ENCODE data around the gene TRPM7.
"Not testable (repeated sequence)": the region's sequence is repeated elsewhere in the genome, so short reads cannot be mapped to it uniquely, and the experiment has no call there.

The TRPM7 gene

GRCh38 chr15:50686469-50687301 lies at the start of gene TRPM7:
TRPM7 (minus strand) TSS chr15:50686797; CDS start chr15:50686533, 264 bp downstream.
- peak; percentile 76 to 88 (median 84) for DNase-seq (ENCODE audit: low read depth in 3 of 3)

GRCh38 chr15:50735156-50735555 lies 48.6 kb upstream of the TRPM7 start:
- DNase-seq (ENCODE audit: low read depth in 3 of 3) = no peak

- no peak for DNase-seq (ENCODE audit: low read depth in 3 of 3)
These were observed 39.7 kb upstream of the TRPM7 start for GRCh38 chr15:50726315-50726714.

GRCh38 chr15:50718700-50719125 lies 32.1 kb upstream of the TRPM7 start:
- DNase-seq (ENCODE audit: low read depth in 3 of 3) = no peak

GRCh38 chr15:50712018-50712417 lies 25.4 kb upstream of the TRPM7 start:
- DNase-seq (ENCODE audit: low read depth in 3 of 3) = no peak

- DNase-seq (ENCODE audit: low read depth in 3 of 3) = no peak
These were observed 24.0 kb upstream of the TRPM7 start for GRCh38 chr15:50710585-50710984.

GRCh38 chr15:50707878-50708427 lies 21.4 kb upstream of the TRPM7 start:
- DNase-seq (ENCODE audit: low read depth in 3 of 3) = no peak

- no peak for DNase-seq (ENCODE audit: low read depth in 3 of 3)
These were observed 16.3 kb upstream of the TRPM7 start for GRCh38 chr15:50702762-50703334.

- no peak for DNase-seq (ENCODE audit: low read depth in 3 of 3)
These were observed 11.5 kb upstream of the TRPM7 start for GRCh38 chr15:50698101-50698500.

GRCh38 chr15:50697109-50697797 lies 10.7 kb upstream of the TRPM7 start:
- no peak for DNase-seq (ENCODE audit: low read depth in 3 of 3)

- not testable (repeated sequence) for DNase-seq (ENCODE audit: low read depth in 3 of 3)
These were observed 8.1 kb upstream of the TRPM7 start for GRCh38 chr15:50694634-50695165.

GRCh38 chr15:50687302-50687902 lies 805 bp upstream of the TRPM7 start:
- no peak for DNase-seq (ENCODE audit: low read depth in 3 of 3)

GRCh38 chr15:50685976-50686468 lies 575 bp downstream of the TRPM7 start:
- peak; percentile 58 to 78 (median 59) for DNase-seq (ENCODE audit: low read depth in 3 of 3)

GRCh38 chr15:50685191-50685975 lies 1.2 kb downstream of the TRPM7 start:
- DNase-seq (ENCODE audit: low read depth in 3 of 3) = no peak

- DNase-seq (ENCODE audit: low read depth in 3 of 3) = no peak
These were observed 5.1 kb downstream of the TRPM7 start for GRCh38 chr15:50681467-50681866.

- no peak for DNase-seq (ENCODE audit: low read depth in 3 of 3)
These were observed 9.7 kb downstream of the TRPM7 start for GRCh38 chr15:50676799-50677483.

GRCh38 chr15:50675535-50676144 lies 11.0 kb downstream of the TRPM7 start:
- DNase-seq (ENCODE audit: low read depth in 3 of 3) = no peak

- DNase-seq (ENCODE audit: low read depth in 3 of 3) = no peak
These were observed 16.5 kb downstream of the TRPM7 start for GRCh38 chr15:50670115-50670514.

GRCh38 chr15:50669611-50670010 lies 17.0 kb downstream of the TRPM7 start:
- no peak for DNase-seq (ENCODE audit: low read depth in 3 of 3)

- no peak for DNase-seq (ENCODE audit: low read depth in 3 of 3)
These were observed 20.7 kb downstream of the TRPM7 start for GRCh38 chr15:50665938-50666337.

All from stimulated activated CD4-positive, alpha-beta T cell treated with anti-CD3 and anti-CD28 coated beads, TNF-alpha, amount 100 ng/mL, for 24 hours (primary cell).